HG03159 (cell line): ENCODE data around the gene GPR171.

Experiments used
- ATAC-seq: cut with Tn5 transposase; IDR thresholded peaks from one replicate; pipeline ENCODE4 v1.9.1; 2021; ENCODE audit warnings: mild to moderate bottlenecking, moderate library complexity; ENCODE audit not compliant: unreplicated experiment

Gene GPR171

DNA sequence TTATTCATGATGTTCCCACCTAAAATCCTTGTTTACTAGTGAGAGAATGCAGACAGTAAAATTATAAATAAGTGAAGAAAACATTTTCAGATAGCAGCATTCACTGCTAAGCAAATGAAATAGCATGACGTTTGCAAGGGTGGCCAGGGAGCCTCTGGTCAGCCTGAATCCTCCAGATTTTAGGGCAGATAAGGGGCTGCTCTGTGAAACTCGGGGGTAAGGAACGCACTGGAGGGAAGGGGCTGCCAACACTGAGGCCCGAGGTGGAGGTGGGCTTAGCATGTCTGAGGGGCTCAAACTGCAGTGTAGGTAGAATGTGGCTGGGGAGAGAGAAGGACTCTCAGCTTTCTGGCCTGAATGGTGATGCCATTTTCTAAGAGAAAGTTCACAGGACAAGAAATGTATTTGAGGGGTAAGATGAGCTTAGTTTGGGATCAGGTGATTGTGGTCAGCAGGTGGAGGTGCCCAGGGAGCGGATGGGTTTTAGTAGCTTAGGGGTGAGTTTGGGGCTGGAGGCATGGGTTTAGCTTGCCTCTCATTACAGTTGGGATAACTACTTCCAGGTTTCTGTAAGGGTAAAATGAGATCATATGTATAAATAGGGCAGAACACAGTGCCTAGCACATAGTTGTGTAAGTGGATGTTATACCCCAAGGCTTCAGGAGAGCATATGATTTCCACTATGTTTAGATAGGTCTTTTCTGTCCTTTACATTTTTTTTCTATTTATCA, 20.5 kb downstream of the GPR171 start:
- no peak for ATAC-seq

DNA sequence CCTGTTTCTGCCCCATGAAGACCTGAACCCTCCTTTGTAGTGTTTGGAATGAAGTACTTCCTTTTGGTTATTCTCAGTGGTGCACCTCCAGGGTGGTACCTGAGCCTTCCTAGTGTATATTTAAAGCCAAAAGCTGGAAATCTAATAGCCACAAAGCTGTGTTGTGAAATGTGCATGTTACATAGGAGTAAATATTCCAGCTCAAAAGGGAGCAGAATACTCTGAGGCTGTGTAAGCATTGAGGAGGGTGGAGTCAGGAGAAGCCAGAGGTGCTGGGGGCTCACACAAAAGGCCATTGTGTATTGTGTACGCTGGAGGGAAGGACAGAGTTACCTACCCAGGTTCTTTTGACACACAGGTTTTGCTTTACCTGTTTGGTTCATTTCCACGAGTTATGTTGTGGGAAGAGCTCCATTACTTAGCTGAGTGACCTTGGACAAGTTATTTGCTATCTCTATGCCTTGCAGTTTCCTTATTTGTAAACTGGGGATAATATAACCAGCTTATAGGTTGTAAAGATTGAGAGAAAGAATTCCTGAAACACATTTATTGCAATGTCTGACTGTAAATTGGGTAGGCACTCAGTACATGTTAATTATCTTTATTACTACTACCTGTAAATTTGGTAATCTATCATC, 24.7 kb downstream of the GPR171 start:
- no peak for ATAC-seq

DNA sequence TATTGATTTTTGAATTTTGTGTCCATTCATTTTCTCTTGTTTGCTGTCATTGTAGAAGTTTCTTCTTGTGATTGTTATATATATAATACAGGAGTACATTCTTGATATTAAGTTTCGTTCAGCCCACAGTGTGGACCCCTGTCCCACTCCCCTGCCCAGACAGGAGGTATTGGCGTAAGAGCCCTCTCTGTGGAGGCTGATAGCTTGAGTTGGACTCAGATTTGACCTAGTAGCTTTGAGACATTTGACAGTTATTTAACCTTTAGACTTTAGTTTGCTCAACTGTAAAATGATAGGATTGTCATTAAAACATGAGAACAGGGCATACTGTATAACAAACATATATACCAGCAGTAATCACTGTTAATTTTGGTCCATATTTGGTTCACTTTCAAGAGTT, 27.1 kb downstream of the GPR171 start:
- ATAC-seq = no peak

DNA sequence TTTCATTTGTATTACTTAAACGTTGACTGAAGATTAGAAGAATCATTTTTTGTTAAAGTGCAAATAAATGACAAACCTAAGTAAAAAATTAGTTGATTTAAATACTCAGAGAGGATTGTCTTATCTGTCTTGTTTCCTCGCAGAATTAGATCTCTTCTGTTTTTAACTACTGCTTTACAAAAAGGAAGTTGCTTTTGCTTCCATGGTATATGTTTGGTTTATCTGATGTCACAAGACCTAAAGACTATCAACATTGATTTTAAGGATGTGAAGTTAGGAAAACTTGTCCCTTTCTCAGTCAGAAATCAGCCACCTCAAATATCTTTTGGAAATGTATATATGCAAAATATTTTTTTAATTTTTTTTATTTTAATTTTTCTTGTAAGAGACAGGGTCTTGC, 28.7 kb downstream of the GPR171 start:
- ATAC-seq = no peak

DNA sequence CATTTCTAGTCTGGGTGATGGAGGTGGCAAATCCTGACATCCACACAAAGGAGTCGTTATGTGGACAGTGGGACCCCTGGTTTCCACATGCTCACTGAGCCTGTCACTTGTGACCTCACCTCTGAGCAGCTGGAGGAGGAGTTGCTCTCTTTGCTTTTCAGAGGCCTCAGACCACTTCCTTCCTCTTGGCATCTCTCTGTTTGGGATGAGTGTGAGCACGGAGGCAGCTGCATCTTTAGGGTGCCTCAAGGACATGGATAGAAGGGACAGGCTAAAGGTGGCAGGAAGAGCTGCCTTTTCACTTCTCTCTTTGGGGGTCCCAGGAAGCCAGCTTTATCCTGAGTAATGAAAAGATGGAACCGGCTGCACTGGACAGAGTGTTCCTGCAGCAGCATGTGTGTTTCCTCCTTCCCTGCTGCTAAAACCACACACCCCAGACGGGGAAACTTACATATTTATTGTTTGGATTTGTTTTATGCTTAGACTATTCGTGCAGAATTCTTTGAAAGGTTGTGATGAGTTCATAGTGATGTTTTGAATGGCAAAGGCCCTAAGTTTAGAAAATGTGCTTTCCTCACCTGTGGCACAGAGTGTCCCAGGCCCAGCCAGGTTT, 31.8 kb downstream of the GPR171 start:
- peak; percentile 61 for ATAC-seq

DNA sequence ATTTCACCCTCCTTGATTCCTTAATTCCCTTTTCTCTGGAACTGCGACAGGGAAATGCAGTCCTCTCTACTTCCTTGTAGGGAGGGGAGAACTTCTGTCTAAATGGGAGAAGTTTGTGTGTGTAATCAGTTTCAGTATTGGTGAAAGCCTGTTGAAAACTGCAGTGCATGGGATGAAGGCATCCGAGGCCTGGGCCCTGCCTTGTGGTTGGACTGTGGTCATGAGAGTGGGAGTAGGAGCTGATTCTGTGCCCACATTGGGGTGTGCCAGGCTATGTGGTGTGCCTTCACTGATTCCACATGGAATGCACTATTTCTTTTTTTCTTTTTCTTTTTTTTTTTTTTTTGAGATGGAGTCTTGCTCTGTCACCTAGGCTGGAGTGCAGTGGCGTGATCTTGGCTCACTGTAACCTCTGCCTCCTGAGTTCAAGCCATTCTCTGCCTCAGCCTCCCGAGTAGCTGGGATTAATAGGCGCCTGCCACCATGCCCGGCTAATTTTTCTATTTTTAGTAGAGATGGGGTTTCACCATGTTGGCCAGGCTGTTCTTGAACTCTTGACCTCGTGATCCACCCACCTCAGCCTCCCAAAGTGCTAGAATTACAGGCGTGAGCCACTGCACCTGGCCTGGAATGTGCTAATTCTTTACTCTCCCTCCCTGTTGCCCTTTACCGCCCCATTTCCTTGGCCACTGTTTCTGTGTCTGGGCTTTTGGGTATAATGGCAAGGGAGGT, 32.9 kb downstream of the GPR171 start:
- ATAC-seq = peak; percentile 32

DNA sequence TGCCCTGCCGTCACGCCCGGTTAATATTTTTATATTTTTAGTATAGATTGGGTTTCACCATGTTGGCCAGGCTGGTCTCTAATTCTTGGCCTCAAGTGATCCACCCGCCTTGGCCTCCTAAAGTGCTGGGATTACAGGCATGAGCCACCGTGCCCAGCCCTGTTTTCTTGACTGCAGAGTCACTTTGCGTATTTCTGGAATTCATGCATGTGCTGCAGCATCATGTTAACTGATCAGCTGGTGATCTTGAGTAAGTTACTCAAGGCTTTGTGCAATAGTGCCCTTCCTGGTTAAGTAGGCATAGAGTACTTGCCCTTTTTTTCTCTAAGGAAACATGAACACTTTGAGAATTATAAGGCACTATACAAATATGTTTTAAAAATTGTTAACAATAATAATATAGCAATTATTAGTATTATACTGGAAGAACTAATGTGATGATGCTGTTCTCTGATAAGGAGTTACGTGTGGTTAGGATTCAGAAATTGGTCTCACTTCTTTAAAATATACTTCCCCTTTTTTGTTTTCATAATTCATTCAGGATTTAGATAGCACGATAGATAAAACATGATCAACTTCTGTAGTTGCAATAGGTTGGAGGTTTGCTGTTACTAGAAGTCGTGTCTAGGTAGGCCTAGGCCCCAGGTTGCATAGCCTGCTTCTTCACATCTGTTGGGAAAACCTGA, 33.6 kb downstream of the GPR171 start:
- peak; percentile 53 for ATAC-seq

DNA sequence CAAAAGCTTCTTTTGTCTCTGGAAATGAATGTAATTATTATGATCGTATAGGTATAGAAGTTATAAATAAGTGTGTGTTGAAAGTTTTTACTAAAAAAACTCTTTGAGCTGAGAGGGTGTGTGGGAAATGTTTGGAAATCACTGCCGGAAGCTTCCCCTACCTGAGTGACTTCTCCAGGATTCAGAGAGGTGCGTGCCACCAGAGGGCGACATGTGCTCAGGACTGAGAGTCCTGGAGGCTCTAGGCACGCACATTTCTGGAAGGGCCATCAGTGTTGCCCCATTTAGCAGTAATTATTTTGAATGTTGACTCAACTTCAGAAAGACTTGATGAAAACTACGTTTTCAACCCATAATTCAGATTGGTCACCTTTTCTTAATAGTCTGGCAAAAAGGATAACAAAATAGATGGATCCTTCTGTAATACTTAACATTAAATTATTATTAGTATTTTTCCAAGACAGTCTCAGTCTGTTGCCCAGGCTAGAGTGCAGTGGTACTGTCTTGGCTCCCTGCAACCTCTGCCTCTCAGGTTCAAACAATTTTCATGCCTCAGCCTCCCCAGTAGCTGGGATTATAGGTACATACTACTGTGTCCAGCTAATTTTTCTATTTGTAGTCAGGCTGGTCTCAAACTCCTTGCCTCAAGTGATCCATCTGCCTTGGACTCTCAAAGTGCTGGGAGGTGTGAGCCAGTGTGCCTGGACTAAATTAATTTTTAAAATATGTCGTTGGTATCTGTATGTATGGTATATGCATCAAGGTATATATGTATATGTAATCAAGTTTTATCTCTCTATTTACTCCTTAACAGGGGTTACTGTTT, 34.5 kb downstream of the GPR171 start:
- ATAC-seq = no peak

DNA sequence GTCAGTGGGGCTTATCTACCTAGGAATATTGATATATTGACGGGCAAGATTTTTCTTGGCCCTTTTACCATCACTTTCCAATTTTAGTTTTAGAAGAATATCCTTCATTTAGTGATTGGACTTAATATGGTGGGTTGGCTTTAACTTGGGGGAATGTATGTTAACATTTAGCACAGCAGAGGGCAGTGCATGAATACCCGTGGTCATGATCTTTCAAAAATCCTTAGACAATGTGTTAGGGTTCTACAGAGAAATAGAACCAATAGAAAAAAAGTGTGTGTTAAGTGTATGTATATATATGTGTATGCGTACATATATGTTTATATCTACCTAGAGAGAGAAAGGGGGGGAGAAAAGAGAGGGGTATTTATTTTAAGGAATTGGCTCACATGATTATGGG, 36.9 kb downstream of the GPR171 start:
- no peak for ATAC-seq

DNA sequence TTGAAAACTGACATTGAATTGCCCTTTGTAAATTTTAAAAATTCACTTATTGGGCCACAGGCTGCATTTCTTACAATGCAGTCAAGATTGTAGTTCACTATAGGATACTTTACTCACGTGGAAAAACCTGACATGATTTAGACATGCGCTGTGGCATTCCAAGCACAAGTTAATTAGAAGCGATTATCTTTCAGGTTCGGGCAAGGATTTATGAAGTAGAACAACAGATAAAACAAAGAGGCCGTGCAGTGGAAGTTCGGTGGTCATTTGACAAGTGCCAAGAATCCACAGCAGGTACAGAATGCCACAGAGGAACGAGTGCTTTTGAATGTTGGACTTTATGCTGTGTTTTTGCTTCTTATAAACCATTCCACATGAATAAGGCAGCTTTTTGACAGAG, 37.8 kb downstream of the GPR171 start:
- ATAC-seq = no peak

DNA sequence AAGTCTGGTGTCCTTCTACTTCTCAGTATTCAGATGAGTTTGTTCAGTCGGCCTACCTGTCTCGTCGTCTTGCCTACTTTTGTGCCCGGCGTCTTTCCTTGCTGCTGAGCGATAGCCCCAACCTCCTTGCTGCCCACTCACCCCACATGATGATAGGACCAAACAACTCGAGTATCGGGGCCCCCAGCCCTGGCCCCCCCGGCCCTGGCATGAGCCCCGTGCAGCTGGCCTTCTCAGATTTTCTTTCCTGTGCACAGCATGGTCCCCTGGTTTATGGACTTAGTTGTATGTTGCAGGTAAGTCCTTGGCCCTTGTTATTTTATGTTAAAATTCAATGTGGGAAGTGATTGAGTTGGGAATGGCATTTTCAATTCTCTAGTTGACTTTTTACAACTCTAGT, 43.2 kb downstream of the GPR171 start:
- ATAC-seq = no peak

DNA sequence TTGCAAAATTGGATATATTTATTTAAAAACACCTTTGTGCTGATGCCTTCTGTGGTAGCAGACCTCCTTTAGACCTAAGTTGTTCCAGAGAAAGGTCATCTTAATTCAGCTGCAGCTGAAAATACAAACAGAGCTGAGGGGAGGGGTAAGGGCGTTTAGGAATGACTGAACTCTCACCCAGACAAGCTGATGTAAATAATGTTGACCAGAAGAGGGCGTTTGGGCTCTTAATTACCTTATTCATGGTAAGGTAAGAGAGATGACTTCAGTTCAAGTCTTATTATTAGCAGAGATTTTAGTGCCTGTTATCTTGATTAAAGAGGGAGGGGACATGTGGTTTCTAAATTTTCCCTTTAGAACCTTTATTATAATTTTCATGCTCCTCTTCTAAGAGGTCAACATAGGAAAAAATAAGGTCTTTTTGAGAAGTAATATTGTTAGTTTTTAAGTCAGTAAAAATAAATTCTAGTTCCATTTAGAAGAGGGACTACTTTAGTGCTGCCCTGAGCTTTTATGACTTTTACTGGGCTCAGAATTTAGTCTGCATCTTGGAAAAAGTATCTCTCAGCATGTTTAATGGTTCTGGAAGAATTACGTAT, 46.3 kb downstream of the GPR171 start:
- peak; percentile 96 for ATAC-seq

DNA sequence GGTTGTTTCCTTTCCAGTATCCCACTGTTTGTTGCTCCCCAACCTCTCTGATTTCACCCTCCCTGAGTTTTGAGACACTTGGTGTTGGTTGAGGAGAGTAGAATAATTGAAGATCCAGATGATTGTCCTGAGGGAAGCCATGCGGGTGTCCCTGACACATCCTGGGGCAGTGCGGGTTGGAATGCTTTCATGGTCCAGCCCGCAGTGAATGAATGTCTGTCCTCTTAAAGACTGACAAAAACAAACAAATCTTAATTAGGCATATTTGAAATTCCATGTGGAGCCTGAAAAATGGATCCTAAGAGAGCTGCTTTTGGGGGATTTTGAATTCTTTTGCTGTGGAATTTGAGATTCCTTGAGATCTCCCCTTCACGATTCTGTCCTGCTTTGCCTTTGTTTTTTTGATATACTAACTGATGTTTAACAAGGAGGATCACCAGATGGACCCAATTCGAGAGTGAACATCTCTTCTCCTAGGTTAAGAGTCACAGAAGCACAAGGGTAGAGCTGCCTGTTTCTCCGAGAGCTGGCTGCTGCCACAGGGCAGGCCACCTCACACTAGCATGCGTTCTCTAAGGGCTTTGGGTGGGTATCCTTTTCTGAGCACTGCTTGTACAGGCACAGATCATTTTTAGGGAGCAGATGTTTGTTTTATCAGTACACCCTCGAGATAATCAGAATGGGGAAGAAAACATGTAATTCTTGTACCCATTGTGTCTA, 47.4 kb downstream of the GPR171 start:
- ATAC-seq = no peak

DNA sequence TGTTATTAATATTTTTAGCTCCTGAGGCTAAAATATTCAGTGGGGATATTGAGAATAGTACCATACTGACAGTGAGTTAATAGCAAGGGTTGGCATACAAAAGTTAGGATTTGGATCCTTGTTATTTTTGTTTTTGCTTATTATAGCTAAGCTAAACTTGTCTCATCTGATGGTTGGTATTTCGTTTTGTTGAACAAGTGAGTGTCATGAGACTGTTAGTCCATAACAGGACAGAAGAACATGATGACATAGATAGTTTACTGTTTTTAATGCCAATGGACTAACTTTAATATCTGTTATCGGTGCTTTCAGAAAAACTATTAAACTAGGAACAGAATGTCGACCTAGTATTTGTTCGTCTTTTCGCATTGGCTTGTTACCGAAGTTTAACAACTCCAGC, 48.5 kb downstream of the GPR171 start:
- ATAC-seq = no peak

DNA sequence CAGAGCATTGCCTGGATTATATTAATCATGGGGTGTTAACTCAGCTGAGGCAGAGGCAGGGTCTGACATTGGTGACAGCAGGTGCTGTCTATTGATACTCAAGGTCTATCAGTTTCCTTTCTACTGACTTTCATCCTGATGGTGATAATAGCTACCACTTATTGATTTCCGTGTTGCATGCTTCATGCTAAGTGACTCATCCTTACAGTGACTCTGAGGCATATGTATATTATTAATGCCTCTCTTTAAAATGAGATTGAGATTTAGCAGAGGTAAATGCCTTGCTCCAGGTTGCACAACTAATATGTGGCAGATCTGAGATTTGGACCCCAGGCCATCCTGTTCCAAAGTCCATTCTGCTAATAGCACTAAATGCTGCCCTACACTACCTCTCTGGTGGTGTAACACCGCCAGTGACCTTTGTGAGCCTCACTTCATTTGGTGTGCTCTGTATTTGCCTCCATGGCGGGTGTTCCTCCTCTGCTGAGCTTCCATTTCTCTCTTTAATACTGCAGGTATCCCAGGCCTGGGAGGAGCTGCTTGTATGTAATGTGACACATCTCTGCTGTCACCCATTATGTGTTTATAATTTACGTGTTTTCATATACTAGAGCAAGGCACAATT, 50.4 kb downstream of the GPR171 start:
- no peak for ATAC-seq
